Ovary (tissue), 3 donors: Measurements from ENCODE around the gene ALKBH1.

ENCODE experiments used
- CTCF ChIP-seq, 3 donors: fragments of 450-650 bp in 2 of 3; fragments of 200-600 bp in 1 of 3; IDR thresholded peaks; one replicate each; pipeline versions ENCODE4 v1.5.1 to v1.8.0; 2016 to 2022; ENCODE audit warnings: antibody characterized with exemption in 3 of 3, mild to moderate bottlenecking in 1 of 3
- EP300 ChIP-seq: sonication (generic); formaldehyde crosslinking; IDR thresholded peaks from one replicate; pipeline ENCODE4 v1.6.1; 2017; ENCODE audit warnings: antibody characterized with exemption
- donor health status: DM: no; HTN: no; CAD: no.

GRCh38 chr14:77630111-77630510 is 77.7 kb downstream of the ALKBH1 start:
- TF ChIP-seq EP300 (no peak), CTCF (IDR thresholded peaks at IDR 0.05) (no peak)
